ENCODE results near the gene NCAN.

GRCh38 chr19:19236173-19236572 lies 24.4 kb downstream of the NCAN start:
- no peak for TF ChIP-seq GATA2 (CRISPR knock-in tag; IDR thresholded peaks at IDR 0.05)
- TF ChIP-seq HNRNPL (IDR thresholded peaks at IDR 0.05; ENCODE audit: low read depth, low read length) = no peak
- TF ChIP-seq FOXK1 (CRISPR knock-in tag; IDR thresholded peaks at IDR 0.05; ENCODE audit: borderline replicate concordance) = no peak
- TF ChIP-seq POLR2A (conservative IDR thresholded peaks at IDR 0.05) = no peak
- TF ChIP-seq MEF2A (IDR thresholded peaks at IDR 0.05; ENCODE audit: control insufficient read depth, low read depth, low read length) = no peak
- no peak for TF ChIP-seq CTCF (IDR thresholded peaks at IDR 0.05 in 2 of 3, conservative IDR thresholded peaks at IDR 0.05 in 1 of 3; ENCODE audit: insufficient read depth in 2 of 3, low read depth in 1 of 3, low read length in 3 of 3)
- no peak for TF ChIP-seq RNF219 (CRISPR knock-in tag; IDR thresholded peaks at IDR 0.05)

Measured in K562 (cell line).